ENCODE results near the gene CPA5.

GRCh38 chr7:130393101-130393561 lies 48.5 kb downstream of the CPA5 start:
- TF ChIP-seq CTCF (IDR thresholded peaks at IDR 0.05; ENCODE audit: borderline replicate concordance, extremely low read depth, low read length, poor library complexity, severe bottlenecking) (no peak), EZH2 (IDR thresholded peaks at IDR 0.05; ENCODE audit: borderline replicate concordance, low read depth, low read length, severe bottlenecking) (no peak)
